Measurements from ENCODE around the gene RGS5.
"Not testable (repeated sequence)": the region's sequence is repeated elsewhere in the genome, so short reads cannot be mapped to it uniquely, and the experiment has no call there.

The RGS5 gene

GRCh38 chr1:163230827-163231226, 28.1 kb upstream of the RGS5 start:
- TF ChIP-seq CTCF (IDR thresholded peaks at IDR 0.05) = no peak
- TF ChIP-seq ZFX (IDR thresholded peaks at IDR 0.05; ENCODE audit: borderline replicate concordance) = no peak
- H3K27ac ChIP-seq = no peak overlapping the region

GRCh38 chr1:163228271-163228670, 25.6 kb upstream of the RGS5 start:
- not testable (repeated sequence) for H3K27ac ChIP-seq

- no peak for TF ChIP-seq CTCF (IDR thresholded peaks at IDR 0.05)
- no peak for TF ChIP-seq ZFX (IDR thresholded peaks at IDR 0.05; ENCODE audit: borderline replicate concordance)
- no peak overlapping the region for H3K27ac ChIP-seq
These were observed 24.4 kb upstream of the RGS5 start for GRCh38 chr1:163227126-163227525.

GRCh38 chr1:163213626-163214025, 10.9 kb upstream of the RGS5 start:
- H3K27ac ChIP-seq = no peak overlapping the region
- TF ChIP-seq CTCF (IDR thresholded peaks at IDR 0.05) (no peak), ZFX (IDR thresholded peaks at IDR 0.05; ENCODE audit: borderline replicate concordance) (no peak)

GRCh38 chr1:163211667-163212066, 9.0 kb upstream of the RGS5 start:
- TF ChIP-seq ZFX (IDR thresholded peaks at IDR 0.05; ENCODE audit: borderline replicate concordance) = no peak
- H3K27ac ChIP-seq = no peak overlapping the region

GRCh38 chr1:163205513-163205912, 2.8 kb upstream of the RGS5 start:
- no peak overlapping the region for H3K27ac ChIP-seq
- TF ChIP-seq ZFX (IDR thresholded peaks at IDR 0.05; ENCODE audit: borderline replicate concordance) = no peak
- TF ChIP-seq CTCF (IDR thresholded peaks at IDR 0.05) = no peak

GRCh38 chr1:163203561-163203960, 845 bp upstream of the RGS5 start:
- H3K27ac ChIP-seq = no peak overlapping the region
- TF ChIP-seq ZFX (IDR thresholded peaks at IDR 0.05; ENCODE audit: borderline replicate concordance) = no peak
- TF ChIP-seq CTCF (IDR thresholded peaks at IDR 0.05) = no peak

- no peak overlapping the region for H3K27ac ChIP-seq
- TF ChIP-seq ZFX (IDR thresholded peaks at IDR 0.05; ENCODE audit: borderline replicate concordance) (no peak), CTCF (IDR thresholded peaks at IDR 0.05) (no peak)
These were observed 810 bp downstream of the RGS5 start for GRCh38 chr1:163201906-163202305.

Data from 22Rv1 (cell line).